GM21529 (cell line): ENCODE measurements around the gene AMDHD2.

Experiments used
- ATAC-seq: cut with Tn5 transposase; IDR thresholded peaks from one replicate; pipeline ENCODE4 v1.9.1; 2021; ENCODE audit not compliant: unreplicated experiment

Gene AMDHD2

GRCh38 chr16:2498531-2499253 lies 21.5 kb upstream of the AMDHD2 start:
- no peak for ATAC-seq

- ATAC-seq = no peak
Observed at GRCh38 chr16:2499454-2499853, 20.7 kb upstream of the AMDHD2 start.

GRCh38 chr16:2499890-2500429 lies 20.2 kb upstream of the AMDHD2 start:
- no peak for ATAC-seq

GRCh38 chr16:2500430-2500917 lies 19.7 kb upstream of the AMDHD2 start:
- ATAC-seq = no peak

DNA sequence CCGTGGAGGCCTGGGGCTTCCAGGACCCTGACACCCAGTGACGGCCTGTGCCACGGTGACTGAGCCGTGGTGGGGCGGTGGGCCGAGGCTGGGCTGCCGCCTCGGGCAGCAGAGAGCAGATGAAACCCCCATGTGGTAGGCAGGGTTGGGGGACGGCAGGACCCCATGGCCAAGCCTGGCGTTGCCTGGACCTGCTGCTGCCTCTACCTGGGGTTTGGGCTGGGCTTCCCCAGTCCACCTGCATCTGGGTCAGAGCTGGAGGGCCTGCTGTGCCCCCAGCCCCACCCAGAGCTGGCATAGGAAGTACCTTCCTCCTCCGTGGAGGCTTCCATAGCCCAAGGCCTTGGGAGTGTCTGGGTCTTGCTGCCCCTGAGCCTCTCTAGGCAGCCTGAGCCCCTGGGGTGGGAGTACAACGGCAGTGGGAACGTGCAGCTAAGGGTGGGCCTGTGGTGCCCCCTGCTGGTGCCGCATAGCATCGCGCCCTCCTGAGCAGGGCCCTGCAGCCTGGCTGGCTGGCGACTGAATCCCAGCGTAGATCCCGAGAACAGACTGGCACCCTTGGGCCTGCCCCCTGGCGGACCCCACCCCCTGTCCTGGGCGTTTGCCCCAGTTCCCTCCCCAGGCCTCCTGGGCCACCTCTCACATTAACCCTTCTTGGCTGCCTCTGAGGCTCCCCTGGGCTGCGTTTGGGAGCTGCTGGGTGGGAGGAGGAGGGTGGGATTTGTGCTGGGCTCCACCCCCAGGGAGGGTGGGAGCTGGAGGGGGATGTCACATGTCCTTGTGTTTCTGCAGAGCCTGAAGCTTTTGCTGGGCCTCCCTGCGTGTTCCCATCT lies 19.0 kb upstream of the AMDHD2 start:
- peak; percentile 56 for ATAC-seq

GRCh38 chr16:2501946-2502895 lies 17.9 kb upstream of the AMDHD2 start:
- ATAC-seq = no peak

DNA sequence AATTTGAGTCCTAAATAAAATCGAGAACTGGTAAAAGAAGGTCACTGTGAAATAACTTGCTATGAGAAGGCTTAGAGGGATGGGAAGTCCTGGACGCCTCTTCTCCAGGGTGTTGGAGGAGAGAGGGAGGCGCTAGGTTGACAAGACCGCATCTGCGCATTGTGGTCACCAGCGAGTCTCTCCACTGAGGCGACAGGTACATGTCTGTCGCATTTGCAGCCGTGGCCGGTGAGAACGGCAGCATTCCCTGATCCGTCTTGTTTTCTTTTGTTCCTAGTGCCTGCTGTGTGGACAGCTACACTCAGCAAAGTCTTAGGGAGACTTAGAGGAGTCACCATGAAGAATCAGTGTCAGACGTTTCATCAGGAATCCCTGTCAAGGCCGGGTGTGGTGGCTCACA lies 14.5 kb upstream of the AMDHD2 start:
- no peak for ATAC-seq

- ATAC-seq = peak; percentile 60
Observed at GRCh38 chr16:2507052-2507659, 13.0 kb upstream of the AMDHD2 start.

- ATAC-seq = peak; percentile 11
Observed at GRCh38 chr16:2507665-2508064, 12.5 kb upstream of the AMDHD2 start.

GRCh38 chr16:2508722-2509400 lies 11.3 kb upstream of the AMDHD2 start:
- ATAC-seq = no peak

GRCh38 chr16:2511128-2511800 lies 8.9 kb upstream of the AMDHD2 start:
- ATAC-seq = no peak

DNA sequence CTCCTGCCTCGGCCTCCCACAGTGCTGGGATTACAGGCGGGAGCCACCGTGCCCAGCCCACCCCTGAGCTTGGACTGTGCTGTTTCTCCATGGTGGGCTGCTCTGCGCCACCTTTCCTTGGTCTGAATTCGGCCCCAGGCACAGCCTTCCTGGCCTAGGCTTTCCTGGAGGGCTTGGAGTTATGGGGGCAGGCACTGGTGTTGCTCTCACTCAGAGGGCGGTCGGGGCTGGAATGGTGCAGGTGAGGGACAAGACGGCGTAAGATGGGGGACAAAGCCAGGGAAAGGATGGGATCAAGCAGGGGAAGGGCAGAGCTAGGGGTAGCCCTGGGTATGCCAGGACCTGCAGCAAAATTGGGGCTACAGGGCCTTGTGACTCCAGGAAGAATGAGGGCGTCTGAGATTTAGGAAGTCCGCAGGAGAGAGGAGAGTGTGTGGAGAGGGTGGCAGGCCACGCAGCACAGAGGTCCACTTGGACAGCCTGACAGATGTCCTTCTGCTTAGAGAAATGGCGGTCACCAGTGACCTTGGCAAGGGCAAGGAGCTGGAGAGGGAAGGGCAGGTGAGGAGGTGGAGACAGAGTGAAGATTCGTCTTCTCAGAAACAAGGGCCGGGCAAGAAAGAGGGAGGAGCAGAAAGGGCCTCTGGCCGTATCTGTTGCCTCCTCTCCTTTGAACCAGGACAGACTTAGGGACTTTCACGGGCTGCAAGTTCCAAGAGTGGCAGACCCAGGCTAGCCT lies 8.0 kb upstream of the AMDHD2 start:
- no peak for ATAC-seq

DNA sequence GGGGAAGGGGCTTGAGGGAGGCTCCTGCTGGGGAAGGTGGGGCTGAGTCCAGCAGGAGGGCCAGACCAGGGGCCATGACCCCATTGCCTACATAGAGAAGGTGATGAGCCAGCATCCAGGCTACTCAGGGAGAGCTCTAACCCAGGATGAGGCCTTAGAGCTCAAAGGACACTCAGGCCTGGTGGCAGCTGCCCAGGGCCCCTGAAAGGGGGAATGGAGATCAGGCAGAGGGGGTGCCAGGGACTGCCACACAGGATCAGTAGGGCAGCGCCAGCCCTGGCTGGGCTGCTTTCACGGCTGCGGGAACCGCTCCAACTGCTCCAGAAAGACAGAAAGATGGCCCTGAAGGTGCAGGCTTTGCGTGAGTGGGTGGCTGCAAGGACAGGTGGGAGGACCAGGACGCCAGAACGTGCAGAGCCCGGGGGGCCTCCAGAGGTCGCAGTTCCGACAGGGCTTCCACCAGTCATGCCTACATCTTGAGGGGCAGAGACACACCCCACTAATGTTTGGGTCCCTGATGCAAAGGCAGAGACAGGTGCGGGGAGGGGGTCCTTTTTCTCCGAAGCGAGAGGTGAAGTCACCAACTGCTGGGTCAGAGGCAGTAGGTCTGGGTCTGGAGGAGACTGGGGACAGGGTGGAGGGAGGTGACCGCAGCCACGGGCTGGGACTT lies 7.3 kb upstream of the AMDHD2 start:
- no peak for ATAC-seq

DNA sequence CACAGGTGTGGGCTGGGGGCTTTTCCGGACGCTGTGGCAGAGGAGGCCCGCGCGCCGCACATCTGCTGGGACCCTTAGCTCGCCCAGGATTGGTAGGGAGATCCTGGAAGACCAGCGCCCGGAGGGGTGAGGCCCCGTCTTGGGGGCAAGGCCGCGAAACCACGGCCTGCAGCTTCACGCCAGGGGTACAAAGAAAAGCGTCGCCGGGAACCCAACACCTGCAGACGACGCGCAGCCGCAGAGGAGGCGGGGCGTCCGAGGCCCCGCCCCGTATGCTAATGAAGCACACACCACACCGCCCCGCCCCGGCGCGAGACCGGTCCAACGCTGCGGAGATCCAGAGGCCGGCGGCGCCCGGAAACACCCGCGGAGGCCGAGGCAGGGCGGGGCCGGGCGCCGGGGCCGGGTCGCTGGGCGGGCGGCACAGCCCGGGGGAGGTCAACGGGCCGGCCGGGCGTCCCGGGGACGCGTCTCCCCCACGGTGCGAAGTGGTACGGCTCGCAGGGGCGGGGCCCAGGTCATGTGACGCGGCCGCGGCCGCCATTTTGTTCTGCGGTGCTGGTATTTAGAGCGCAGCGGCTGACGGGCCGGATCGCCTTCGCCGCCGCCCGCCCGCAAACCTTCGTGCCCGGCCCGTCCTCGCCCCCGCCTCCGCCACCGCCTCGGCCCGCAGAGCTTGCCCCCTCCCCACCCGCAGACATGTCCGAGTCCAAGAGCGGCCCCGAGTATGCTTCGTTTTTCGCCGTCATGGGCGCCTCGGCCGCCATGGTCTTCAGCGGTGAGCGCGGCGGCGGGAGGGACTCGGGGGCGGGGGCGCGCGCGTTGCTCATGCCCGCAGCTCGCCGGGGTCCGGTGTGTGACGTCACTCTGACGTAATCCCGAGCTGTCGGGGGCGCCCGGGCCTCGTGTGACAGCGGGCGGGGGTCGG lies 6.5 kb upstream of the AMDHD2 start, which contains the start of gene ATP6V0C:
Gene ATP6V0C, plus strand, starts transcription at position 548 of the 928 bp plus-strand sequence. Its CDS starts 152 bp downstream, at position 700.
- ATAC-seq = peak; percentile 67

DNA sequence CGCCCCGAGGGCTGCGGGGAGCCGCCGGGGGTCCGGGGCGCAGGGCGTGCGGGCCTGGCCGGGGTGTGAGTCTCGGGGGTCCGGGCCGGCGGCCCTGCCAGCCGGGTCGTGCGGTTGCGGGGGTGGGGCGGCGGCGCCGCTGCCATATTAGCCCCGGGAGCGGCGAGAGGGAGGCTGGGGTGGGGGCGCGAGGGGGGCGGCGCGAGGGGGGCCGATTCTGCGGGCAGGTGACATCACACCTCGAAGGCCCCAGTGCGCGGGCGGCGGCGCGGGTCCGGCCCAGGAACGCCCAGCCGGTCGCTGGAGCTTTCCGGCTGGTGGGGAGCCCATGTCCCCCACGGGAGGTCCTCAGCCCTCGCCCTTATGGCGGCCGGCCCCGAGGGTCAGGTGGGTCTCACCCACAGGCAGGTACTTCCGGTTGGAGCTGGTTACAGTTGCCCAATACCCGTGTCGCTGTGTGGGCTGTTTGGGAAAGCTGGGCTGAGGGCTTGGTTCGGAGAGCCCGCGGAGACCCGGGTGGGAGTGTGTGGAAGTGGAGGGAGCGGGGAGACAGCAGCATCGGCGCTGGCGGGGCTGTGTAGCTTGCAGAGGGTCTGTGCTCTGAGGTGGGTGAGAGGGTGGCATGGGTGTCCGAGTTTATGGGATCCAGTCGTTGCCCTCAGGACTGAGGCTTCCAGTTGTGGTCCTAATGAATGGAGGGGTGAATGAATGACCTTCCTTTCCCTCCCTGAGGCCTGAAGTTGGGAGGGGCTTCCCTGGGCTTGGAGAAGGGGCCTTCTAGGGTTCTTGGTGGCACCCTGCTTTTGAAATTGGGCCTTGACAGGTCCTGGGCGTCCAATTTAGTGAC lies 5.6 kb upstream of the AMDHD2 start:
- no peak for ATAC-seq
